ENCODE data around the gene CAMK1D. TPM values are rescaled to one million over a fixed set of nuclear protein-coding genes. Genes with fewer than 3 reads are reported as not detected.

The CAMK1D gene
- total RNA-seq, 1 experiment from 2014 or later, result 6.0 TPM

DNA sequence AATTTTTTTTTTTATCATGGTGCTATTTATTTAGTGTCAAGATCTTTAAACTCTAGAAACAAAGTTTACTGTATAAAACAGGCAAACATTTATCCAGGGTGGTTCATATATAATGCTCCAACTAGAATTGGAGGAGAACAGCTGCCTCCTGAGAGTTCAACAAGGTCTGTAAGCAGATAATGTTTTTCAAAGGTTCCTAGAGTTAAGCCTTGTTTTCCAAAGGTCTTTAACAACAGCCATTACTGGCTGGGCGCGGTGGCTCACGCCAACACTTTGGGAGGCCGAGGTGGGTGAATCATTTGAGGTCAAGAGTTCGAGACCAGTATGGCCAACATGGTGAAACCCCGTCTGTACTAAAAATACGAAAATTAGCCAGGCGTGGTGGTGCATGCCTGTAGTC is 335.4 kb downstream of the CAMK1D start:
- no peak overlapping the region for H2AFZ ChIP-seq
- no peak overlapping the region for H3K27ac ChIP-seq
- H3K9me3 ChIP-seq (ENCODE audit: insufficient read depth, low read depth), result no peaks in the 10 kb centered on the region
- TF ChIP-seq, protein P1, sequence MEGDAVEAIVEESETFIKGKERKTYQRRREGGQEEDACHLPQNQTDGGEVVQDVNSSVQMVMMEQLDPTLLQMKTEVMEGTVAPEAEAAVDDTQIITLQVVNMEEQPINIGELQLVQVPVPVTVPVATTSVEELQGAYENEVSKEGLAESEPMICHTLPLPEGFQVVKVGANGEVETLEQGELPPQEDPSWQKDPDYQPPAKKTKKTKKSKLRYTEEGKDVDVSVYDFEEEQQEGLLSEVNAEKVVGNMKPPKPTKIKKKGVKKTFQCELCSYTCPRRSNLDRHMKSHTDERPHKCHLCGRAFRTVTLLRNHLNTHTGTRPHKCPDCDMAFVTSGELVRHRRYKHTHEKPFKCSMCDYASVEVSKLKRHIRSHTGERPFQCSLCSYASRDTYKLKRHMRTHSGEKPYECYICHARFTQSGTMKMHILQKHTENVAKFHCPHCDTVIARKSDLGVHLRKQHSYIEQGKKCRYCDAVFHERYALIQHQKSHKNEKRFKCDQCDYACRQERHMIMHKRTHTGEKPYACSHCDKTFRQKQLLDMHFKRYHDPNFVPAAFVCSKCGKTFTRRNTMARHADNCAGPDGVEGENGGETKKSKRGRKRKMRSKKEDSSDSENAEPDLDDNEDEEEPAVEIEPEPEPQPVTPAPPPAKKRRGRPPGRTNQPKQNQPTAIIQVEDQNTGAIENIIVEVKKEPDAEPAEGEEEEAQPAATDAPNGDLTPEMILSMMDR (conservative IDR thresholded peaks at IDR 0.05), result no peak
- TF ChIP-seq EZH2 (IDR thresholded peaks at IDR 0.05; ENCODE audit: low read depth), result no peak
- no peaks in the 10 kb centered on the region for H3K27me3 ChIP-seq (ENCODE audit: insufficient read depth, low read depth)
- CTCF ChIA-PET, result no interaction called here
- H3K4me2 ChIP-seq, result no peak overlapping the region
- intact Hi-C loops (cut with micrococcal nuclease; ENCODE audit: unreplicated experiment), result no loop called here
- H4K20me1 ChIP-seq (ENCODE audit: insufficient read depth), result no peaks in the 10 kb centered on the region
- H3K4me1 ChIP-seq (replicated peaks; ENCODE audit: insufficient read depth), result no peaks in the 10 kb centered on the region
- BruUV-seq (replicated peaks), result no TSS peak
- DNase-seq, result no peak
- H3K36me3 ChIP-seq (ENCODE audit: low read depth), result no peaks in the 10 kb centered on the region
- H3K79me2 ChIP-seq (ENCODE audit: low read depth), result no peaks in the 10 kb centered on the region
- H3F3A ChIP-seq (ENCODE audit: insufficient read depth, low read depth), result no peaks in the 10 kb centered on the region
- H3K4me3 ChIP-seq, result no peak overlapping the region
- H3K9me2 ChIP-seq (ENCODE audit: insufficient read depth), result no peaks in the 10 kb centered on the region
- POLR2A ChIA-PET (ENCODE audit: unreplicated experiment), result no interaction called here

DNA sequence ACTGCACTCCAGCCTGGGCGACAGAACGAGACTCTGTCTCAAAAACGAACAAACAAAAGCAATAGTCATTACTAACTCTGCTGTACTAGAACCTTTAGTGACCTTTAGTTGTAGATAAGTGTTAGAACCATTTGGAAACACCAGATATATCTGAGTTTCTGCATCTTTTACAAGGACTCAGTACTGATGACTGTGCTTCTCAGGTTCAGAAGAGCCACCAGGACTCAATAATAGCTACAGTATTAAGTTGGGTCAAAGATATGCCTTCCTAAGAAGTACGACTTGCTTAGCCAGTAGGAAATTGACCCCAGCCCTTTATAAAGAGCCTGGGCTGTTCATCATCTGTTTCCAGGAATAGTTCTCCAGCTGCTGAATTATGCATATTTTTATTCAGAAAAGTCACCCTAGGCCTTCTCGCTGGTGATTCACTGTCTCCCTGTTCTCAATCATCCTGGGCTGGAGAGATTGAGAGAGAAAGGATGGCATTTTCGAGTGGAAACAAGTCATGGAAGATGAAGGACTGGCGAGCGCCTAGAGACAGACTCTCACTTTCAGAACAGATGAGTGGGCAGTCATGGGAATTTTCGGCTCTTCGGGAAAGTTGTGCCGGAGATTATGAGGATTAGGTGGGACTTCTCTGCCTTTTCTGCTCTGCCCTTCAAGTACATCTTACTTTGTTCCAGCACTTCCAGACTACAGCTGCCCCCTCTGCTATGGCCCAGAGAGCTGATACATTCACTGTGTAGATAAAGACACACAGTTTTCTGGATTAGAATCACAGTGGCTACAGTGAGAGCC is 336.1 kb downstream of the CAMK1D start:
- H2AFZ ChIP-seq, result no peak overlapping the region
- ChIA-PET CTCF (no interaction called here), POLR2A (ENCODE audit: unreplicated experiment) (no interaction called here)
- no peak for DNase-seq
- no peaks in the 10 kb centered on the region for H3K9me3 ChIP-seq (ENCODE audit: insufficient read depth, low read depth)
- H3K4me1 ChIP-seq (replicated peaks; ENCODE audit: insufficient read depth), result no peaks in the 10 kb centered on the region
- no peak for TF ChIP-seq EZH2 (IDR thresholded peaks at IDR 0.05; ENCODE audit: low read depth)
- TF ChIP-seq, protein P1 (conservative IDR thresholded peaks at IDR 0.05), result no peak
- no peaks in the 10 kb centered on the region for H3K9me2 ChIP-seq (ENCODE audit: insufficient read depth)
- no TSS peak for BruUV-seq (replicated peaks)
- H3K4me2 ChIP-seq, result no peak overlapping the region
- H3K79me2 ChIP-seq (ENCODE audit: low read depth), result no peaks in the 10 kb centered on the region
- H3K27ac ChIP-seq, result no peak overlapping the region
- intact Hi-C loops (cut with micrococcal nuclease; ENCODE audit: unreplicated experiment), result no loop called here
- no peaks in the 10 kb centered on the region for H3K27me3 ChIP-seq (ENCODE audit: insufficient read depth, low read depth)
- no peaks in the 10 kb centered on the region for H4K20me1 ChIP-seq (ENCODE audit: insufficient read depth)
- no peaks in the 10 kb centered on the region for H3K36me3 ChIP-seq (ENCODE audit: low read depth)
- H3K4me3 ChIP-seq, result no peak overlapping the region
- H3F3A ChIP-seq (ENCODE audit: insufficient read depth, low read depth), result no peaks in the 10 kb centered on the region

DNA sequence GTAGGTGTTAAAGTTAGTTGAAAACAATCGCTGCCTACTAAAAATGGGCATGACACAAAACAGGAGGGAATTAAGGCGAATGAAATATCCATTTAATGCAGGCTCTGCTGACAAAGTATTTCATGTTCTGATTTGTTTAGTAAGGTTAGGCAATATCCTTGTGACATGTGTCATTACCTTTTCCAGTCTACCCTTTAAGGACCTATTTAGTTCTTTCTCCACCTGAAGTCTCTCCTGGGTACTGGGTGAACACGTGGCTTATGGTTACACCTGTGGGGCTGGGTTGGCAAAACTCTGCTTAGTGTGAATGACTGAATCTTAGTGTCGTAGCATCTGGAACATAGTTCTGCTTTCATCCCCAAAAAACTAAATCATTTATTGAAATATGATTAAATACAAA is 338.6 kb downstream of the CAMK1D start:
- POLR2A ChIA-PET (ENCODE audit: unreplicated experiment), result no interaction called here
- TF ChIP-seq, protein P1 (conservative IDR thresholded peaks at IDR 0.05), result no peak
- no peak for TF ChIP-seq EZH2 (IDR thresholded peaks at IDR 0.05; ENCODE audit: low read depth)
- H3K4me3 ChIP-seq, result no peak overlapping the region
- no TSS peak for BruUV-seq (replicated peaks)
- H3K4me2 ChIP-seq, result no peak overlapping the region
- no peak overlapping the region for H3K27ac ChIP-seq
- H3K79me2 ChIP-seq (ENCODE audit: low read depth), result no peaks in the 10 kb centered on the region
- DNase-seq, result no peak
- H3K9me3 ChIP-seq (ENCODE audit: insufficient read depth, low read depth), result no peaks in the 10 kb centered on the region
- H3K27me3 ChIP-seq (ENCODE audit: insufficient read depth, low read depth), result no peaks in the 10 kb centered on the region
- no peaks in the 10 kb centered on the region for H3F3A ChIP-seq (ENCODE audit: insufficient read depth, low read depth)
- H2AFZ ChIP-seq, result no peak overlapping the region
- intact Hi-C loops (cut with micrococcal nuclease; ENCODE audit: unreplicated experiment), result no loop called here
- H3K36me3 ChIP-seq (ENCODE audit: low read depth), result no peaks in the 10 kb centered on the region
- no peaks in the 10 kb centered on the region for H3K9me2 ChIP-seq (ENCODE audit: insufficient read depth)
- CTCF ChIA-PET, result no interaction called here
- H3K4me1 ChIP-seq (replicated peaks; ENCODE audit: insufficient read depth), result no peaks in the 10 kb centered on the region
- no peaks in the 10 kb centered on the region for H4K20me1 ChIP-seq (ENCODE audit: insufficient read depth)

Data from PC-9 (cell line).